ENCODE data around the gene NRCAM. TPM values are rescaled to one million over a fixed set of nuclear protein-coding genes. Genes with fewer than 3 reads are reported as not detected.

Gene NRCAM
- total RNA-seq, 2 experiments from 2014 or later: 3.2 to 3.8 TPM

DNA sequence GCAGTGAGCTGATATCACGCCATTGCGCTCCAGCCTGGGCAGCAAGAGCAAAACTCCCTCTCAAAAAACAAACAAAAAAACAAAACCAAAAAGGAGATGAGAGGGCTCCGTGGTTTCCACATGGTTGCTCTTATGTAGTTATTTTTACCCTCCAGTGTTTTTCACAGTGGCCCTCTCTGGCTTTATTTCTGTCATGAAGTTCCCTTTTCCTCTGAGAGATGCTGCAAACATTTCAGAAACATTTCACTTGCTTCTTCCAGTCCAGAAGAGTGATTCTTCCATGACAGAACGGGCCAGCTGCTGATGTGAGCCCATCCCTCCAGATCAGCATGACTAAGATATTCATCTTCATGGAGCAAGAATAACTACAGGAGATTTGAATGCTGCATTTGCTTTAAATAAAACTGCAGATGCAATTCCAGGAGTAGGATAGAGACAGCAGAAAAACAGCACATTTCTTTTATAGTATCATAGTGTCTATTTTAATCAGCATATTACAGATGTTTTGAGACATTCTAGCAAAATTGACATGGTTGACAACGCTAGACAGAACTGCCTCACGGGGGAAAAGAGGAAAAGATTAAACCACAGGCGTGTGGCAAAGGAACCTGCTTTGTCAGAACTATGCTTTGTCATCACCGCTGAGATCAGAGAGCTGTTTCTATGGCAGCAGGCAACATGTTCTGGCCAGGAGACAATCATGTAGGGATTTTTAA is 40.3 kb downstream of the NRCAM start:
- POLR2A ChIA-PET: interaction anchor here (0.6 kb wide), 1 partner anchor 36 kb away, joined by 3 read pairs; no protein-coding TSS in a partner anchor
- Mint-ChIP-seq H3K4me3 (no peak overlapping the region), H3K27ac (no peak overlapping the region), H3K9me3 (peaks cover 2% of the 10 kb centered on the region), H3K36me3 (ENCODE audit: low read depth) (peaks cover 2% of the 10 kb centered on the region), H3K4me1 (ENCODE audit: low read depth) (peaks cover 43% of the 10 kb centered on the region), H3K27me3 (peaks cover 15% of the 10 kb centered on the region)
- CTCF ChIA-PET: interaction anchor here (1.0 kb wide), 1 partner anchor 26 kb away, joined by 4 read pairs; no protein-coding TSS in a partner anchor
- intact Hi-C loops (cut with micrococcal nuclease): no loop called here
- DNase-seq (peak; percentile 65), ATAC-seq (peak; percentile 83)
- TF ChIP-seq, protein P1, sequence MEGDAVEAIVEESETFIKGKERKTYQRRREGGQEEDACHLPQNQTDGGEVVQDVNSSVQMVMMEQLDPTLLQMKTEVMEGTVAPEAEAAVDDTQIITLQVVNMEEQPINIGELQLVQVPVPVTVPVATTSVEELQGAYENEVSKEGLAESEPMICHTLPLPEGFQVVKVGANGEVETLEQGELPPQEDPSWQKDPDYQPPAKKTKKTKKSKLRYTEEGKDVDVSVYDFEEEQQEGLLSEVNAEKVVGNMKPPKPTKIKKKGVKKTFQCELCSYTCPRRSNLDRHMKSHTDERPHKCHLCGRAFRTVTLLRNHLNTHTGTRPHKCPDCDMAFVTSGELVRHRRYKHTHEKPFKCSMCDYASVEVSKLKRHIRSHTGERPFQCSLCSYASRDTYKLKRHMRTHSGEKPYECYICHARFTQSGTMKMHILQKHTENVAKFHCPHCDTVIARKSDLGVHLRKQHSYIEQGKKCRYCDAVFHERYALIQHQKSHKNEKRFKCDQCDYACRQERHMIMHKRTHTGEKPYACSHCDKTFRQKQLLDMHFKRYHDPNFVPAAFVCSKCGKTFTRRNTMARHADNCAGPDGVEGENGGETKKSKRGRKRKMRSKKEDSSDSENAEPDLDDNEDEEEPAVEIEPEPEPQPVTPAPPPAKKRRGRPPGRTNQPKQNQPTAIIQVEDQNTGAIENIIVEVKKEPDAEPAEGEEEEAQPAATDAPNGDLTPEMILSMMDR (IDR thresholded peaks at IDR 0.05): no peak

DNA sequence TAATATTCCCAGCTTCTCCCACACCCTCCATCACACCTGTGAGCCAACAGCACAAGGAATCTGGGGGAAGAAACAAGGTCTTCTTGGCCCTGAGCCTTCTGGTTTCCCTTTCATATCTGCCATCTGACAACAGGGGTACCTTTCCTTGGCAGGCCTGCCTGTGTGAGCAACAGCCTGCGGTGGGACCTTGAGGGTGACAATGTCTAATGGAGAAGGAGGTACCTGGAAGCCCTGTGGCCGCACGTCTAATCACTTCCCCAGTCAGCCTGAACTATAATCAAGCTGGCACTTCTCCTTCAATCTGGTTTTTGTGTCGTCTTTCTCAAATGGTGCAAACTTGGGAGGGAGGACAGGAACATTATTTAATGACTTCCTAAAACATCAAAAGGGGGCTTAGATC is 41.2 kb downstream of the NRCAM start:
- Mint-ChIP-seq H3K4me1 (ENCODE audit: low read depth) (peaks cover 34% of the 10 kb centered on the region), H3K27ac (no peak overlapping the region), H3K9me3 (peaks cover 2% of the 10 kb centered on the region), H3K36me3 (ENCODE audit: low read depth) (peaks cover 2% of the 10 kb centered on the region), H3K27me3 (peaks cover 10% of the 10 kb centered on the region), H3K4me3 (no peak overlapping the region)
- ChIA-PET CTCF (no interaction called here), POLR2A (no interaction called here)
- no peak for DNase-seq
- intact Hi-C loops (cut with micrococcal nuclease): no loop called here
- no peak for ATAC-seq
- TF ChIP-seq, protein P1 (IDR thresholded peaks at IDR 0.05): no peak

DNA sequence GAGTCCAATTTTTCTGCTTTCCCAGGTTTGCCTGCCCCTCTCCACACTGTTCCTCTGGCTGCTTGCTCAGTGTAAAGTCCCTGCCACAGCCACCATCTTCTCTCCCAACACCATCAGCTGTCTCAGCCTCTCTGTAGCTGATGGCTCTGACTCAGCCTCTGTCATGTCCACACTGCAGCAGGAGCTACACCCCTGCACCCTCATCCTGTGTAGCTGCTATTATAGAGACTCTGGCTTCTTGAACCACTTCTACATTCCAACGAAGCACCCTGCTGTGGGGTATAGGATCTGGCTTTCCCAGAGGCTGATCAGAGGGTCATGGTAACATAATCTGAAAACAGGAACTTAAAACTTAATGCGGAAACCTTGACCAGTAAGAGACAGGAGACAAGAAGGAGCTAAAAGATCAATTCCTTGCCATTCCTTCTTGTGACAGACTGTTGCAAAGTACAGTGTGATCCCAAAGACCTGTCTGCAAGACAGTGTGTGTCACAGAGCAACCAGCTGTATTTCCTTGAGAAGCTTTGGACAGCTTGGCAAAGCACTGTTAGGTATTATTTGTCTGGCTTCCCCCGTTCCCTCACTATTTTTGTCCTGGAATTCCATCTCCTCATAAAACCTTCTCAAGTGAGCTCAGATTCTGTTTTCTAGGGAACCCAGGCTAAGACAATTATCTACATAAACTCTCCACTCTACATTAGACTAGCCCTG is 42.3 kb downstream of the NRCAM start:
- Mint-ChIP-seq H3K27me3 (peaks cover 8% of the 10 kb centered on the region), H3K27ac (no peak overlapping the region), H3K9me3 (peaks cover 2% of the 10 kb centered on the region), H3K4me1 (ENCODE audit: low read depth) (peaks cover 28% of the 10 kb centered on the region), H3K36me3 (ENCODE audit: low read depth) (peaks cover 2% of the 10 kb centered on the region), H3K4me3 (no peak overlapping the region)
- TF ChIP-seq, protein P1 (IDR thresholded peaks at IDR 0.05): no peak
- intact Hi-C loops (cut with micrococcal nuclease): no loop called here
- peak; percentile 45 for DNase-seq
- CTCF ChIA-PET: interaction anchor here (1.4 kb wide), 1 partner anchor 10 kb away, joined by 5 read pairs; no protein-coding TSS in a partner anchor
- POLR2A ChIA-PET: no interaction called here
- peak; percentile 84 for ATAC-seq

DNA sequence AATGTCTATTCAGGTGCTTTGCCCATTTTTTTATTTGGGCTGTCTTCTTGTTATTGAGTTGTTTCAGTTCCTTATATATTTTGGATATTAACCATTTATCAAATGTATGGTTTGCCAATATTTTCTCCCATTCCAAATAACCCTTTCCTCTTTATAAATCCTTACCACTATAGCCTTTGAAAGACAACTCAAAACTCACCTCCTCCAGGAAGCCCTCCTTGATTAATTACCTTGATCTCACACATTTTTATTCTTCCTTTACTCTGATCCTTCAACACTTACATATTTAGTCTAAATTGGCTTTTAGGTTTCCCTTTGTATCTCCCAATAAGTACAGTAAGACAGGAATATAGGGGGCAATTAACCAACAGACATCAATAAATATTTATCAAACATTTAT is 42.9 kb downstream of the NRCAM start:
- DNase-seq (no peak), ATAC-seq (no peak)
- intact Hi-C loops (cut with micrococcal nuclease): no loop called here
- Mint-ChIP-seq H3K27me3 (peaks cover 6% of the 10 kb centered on the region), H3K36me3 (ENCODE audit: low read depth) (peaks cover 2% of the 10 kb centered on the region), H3K9me3 (peaks cover 2% of the 10 kb centered on the region), H3K27ac (no peak overlapping the region), H3K4me1 (ENCODE audit: low read depth) (peaks cover 26% of the 10 kb centered on the region), H3K4me3 (no peak overlapping the region)
- TF ChIP-seq, protein P1 (IDR thresholded peaks at IDR 0.05): no peak
- POLR2A ChIA-PET: no interaction called here
- CTCF ChIA-PET: interaction anchor here (1.4 kb wide), 1 partner anchor 10 kb away, joined by 5 read pairs; no protein-coding TSS in a partner anchor

DNA sequence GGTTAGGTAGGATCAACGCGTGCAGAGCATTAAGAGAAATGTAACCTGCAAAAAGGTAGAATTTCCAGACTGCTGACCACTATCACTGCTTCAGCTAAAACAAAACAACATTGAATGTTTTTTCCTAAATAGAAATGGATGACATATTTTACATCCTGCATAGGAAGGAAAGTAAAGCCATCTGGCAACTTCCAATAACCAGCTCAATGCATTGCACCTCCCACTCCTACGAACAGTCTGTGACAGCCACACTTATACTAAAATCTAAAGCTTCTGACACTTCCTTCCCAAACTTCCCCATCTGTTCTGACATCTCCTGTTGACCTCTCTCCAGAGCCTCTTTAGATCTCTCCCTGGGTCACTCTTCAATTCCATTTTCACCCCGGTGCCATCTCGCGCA is 47.1 kb downstream of the NRCAM start:
- intact Hi-C loops (cut with micrococcal nuclease): no loop called here
- POLR2A ChIA-PET: interaction anchor here (0.6 to 1.1 kb wide), 3 partner anchors 98 to 518 kb away, joined by 3 read pairs; partner anchors contain the start of gene DLD
- Mint-ChIP-seq H3K4me1 (ENCODE audit: low read depth) (peaks cover 7% of the 10 kb centered on the region), H3K27me3 (peaks cover 2% of the 10 kb centered on the region), H3K4me3 (no peak overlapping the region), H3K27ac (no peak overlapping the region), H3K36me3 (ENCODE audit: low read depth) (peaks cover 2% of the 10 kb centered on the region), H3K9me3 (peaks cover 2% of the 10 kb centered on the region)
- DNase-seq: no peak
- CTCF ChIA-PET: interaction anchor here (0.9 kb wide), 1 partner anchor 12 kb away, joined by 3 read pairs; no protein-coding TSS in a partner anchor
- no peak for ATAC-seq
- TF ChIP-seq, protein P1 (IDR thresholded peaks at IDR 0.05): no peak
